Measurements from ENCODE around the gene CLEC4G.

Gene CLEC4G, protein sequence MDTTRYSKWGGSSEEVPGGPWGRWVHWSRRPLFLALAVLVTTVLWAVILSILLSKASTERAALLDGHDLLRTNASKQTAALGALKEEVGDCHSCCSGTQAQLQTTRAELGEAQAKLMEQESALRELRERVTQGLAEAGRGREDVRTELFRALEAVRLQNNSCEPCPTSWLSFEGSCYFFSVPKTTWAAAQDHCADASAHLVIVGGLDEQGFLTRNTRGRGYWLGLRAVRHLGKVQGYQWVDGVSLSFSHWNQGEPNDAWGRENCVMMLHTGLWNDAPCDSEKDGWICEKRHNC

GRCh38 chr19:7732045-7732444, at the start of gene CLEC4G:
Gene CLEC4G, minus strand, starts transcription at chr19:7732110. Its CDS starts 8 bp downstream, at chr19:7732102.
- TF ChIP-seq GATA3 (IDR thresholded peaks at IDR 0.05; ENCODE audit: low read depth, low read length): no peak
- TF ChIP-seq GATA2 (IDR thresholded peaks at IDR 0.05; ENCODE audit: low read depth, low read length): no peak

DNA sequence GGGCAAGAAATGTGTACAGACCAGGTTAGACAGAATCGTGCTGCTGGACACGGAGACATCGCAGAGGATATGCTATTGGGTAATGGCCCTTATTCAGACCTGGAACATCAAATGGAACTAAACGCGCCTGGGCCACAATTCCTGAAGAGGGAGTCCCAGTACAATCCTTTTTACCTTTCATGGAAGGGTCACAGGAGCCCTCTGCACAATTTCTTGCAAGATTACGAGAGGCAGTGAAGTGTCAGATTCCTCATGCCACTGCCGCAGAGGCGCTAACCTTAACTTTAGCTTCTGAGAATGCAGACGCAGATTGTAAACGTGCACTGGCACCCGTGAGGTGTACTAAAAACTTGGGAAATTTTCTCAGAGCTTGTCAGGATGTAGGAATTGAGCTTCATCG, 49.2 kb upstream of the CLEC4G start:
- TF ChIP-seq GATA2 (IDR thresholded peaks at IDR 0.05; ENCODE audit: low read depth, low read length): no peak
- no peak for TF ChIP-seq GATA3 (IDR thresholded peaks at IDR 0.05; ENCODE audit: low read depth, low read length)

GRCh38 chr19:7779631-7780486, 47.9 kb upstream of the CLEC4G start:
- TF ChIP-seq GATA3 (IDR thresholded peaks at IDR 0.05; ENCODE audit: low read depth, low read length) (no peak), GATA2 (IDR thresholded peaks at IDR 0.05; ENCODE audit: low read depth, low read length) (peak; percentile 38; the same call in 1 of the 2 replicates)

DNA sequence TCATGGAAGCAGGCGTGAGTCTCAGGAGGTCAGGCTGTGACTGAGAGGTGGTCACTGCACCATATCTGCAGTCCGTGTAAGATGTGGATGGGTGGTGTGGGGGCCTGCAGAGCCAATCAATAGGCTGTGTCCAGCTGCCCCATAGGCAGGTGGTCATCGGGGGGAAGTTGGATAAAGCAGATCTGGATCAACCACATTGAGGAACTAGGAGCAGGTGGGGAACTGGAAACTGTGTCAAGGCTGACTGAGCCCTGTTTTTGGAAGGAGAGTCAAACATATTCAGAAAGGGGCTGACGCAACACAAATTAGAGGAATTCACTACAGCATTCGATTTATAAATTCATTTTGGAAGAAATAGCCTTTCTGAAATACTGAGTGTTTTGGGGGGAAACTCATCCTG, 46.2 kb upstream of the CLEC4G start:
- TF ChIP-seq GATA3 (IDR thresholded peaks at IDR 0.05; ENCODE audit: low read depth, low read length): no peak
- TF ChIP-seq GATA2 (IDR thresholded peaks at IDR 0.05; ENCODE audit: low read depth, low read length): no peak

DNA sequence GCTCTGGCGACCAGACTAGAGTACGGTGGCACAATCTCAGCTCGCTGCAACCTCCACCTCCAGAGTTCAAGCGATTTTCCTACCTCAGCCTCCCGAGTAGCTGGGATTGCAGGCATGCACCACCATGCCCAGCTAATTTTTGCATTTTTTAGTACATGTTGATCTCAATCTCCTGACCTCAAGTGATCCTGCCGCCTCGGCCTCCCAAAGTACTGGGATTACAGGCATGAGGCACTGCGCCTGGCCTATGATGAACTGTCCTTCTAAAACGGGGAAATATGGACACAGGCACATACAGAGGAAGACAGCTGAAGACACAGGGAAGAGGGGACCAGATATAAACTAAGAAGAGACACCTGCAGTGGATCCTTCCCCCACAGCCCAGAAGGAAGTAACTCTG, 43.9 kb upstream of the CLEC4G start:
- TF ChIP-seq GATA2 (IDR thresholded peaks at IDR 0.05; ENCODE audit: low read depth, low read length) (no peak), GATA3 (IDR thresholded peaks at IDR 0.05; ENCODE audit: low read depth, low read length) (no peak)

GRCh38 chr19:7773841-7774240, 41.9 kb upstream of the CLEC4G start:
- no peak for TF ChIP-seq GATA3 (IDR thresholded peaks at IDR 0.05; ENCODE audit: low read depth, low read length)
- TF ChIP-seq GATA2 (IDR thresholded peaks at IDR 0.05; ENCODE audit: low read depth, low read length): no peak

DNA sequence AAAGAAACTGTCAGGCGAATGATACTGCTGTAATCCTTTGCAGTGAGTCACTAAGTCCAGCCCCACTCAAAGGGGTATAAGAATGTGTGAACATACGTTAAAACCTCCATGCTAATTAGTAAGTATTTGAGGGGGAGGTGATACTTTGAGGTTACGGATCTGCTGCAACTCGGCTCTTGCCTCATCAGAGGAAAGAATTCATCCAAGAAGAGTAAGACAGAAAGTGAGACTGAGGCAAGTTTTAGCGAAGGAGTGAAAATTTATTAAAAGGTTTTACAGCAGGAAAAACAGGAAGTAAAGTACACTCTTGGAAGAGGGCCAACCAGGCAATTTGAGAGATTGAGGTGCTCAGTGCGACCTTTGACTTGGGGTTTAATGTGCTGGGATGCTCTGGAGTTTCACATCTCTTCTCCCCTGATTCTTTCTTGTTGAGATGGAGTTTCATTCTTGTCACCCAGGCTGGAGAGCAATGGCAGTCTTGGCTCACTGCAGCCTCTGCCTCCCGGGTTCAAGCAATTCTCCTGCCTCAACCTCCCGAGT, 40.9 kb upstream of the CLEC4G start:
- TF ChIP-seq GATA3 (IDR thresholded peaks at IDR 0.05; ENCODE audit: low read depth, low read length) (no peak), GATA2 (IDR thresholded peaks at IDR 0.05; ENCODE audit: low read depth, low read length) (no peak)

DNA sequence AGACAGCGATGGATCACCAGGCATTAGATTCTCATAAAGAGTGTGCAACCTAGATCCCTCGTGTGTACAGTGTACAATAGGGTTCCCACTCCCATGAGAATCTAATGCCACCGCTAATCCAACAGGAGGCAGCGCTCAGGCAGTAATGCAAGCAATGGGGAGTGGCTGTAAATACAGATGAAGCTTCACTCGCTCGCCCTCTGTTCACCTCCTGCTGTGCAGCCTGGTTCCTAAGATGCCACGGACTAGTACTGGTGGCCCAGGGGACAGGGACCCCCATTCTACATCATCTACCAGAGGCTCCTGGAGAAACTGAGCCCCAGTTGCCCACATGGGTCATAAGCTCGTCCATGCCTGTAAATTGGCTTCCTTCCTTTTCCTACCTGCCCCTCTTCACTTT, 39.2 kb upstream of the CLEC4G start:
- TF ChIP-seq GATA2 (IDR thresholded peaks at IDR 0.05; ENCODE audit: low read depth, low read length) (no peak), GATA3 (IDR thresholded peaks at IDR 0.05; ENCODE audit: low read depth, low read length) (no peak)

- TF ChIP-seq GATA2 (IDR thresholded peaks at IDR 0.05; ENCODE audit: low read depth, low read length) (no peak), GATA3 (IDR thresholded peaks at IDR 0.05; ENCODE audit: low read depth, low read length) (no peak)
These were observed 37.3 kb upstream of the CLEC4G start for GRCh38 chr19:7769171-7769570.

DNA sequence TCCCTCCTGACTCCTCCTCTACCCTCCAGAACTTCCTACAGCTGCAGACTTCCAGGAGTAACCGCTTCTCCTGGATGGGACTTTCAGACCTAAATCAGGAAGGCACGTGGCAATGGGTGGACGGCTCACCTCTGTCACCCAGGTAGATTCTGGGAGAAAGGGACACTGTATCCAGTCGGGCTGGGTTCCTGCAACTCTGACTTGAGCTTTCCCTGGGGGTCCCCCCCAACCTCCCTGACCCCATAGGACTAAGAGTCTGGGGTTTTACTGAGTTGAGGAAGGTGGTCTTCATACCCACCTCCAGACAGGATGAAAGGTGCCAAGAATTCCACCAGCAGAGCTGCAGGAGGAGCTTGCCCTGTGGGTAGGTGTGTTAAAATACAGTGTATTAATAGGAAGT, 35.6 kb upstream of the CLEC4G start:
- TF ChIP-seq GATA2 (IDR thresholded peaks at IDR 0.05; ENCODE audit: low read depth, low read length): no peak
- TF ChIP-seq GATA3 (IDR thresholded peaks at IDR 0.05; ENCODE audit: low read depth, low read length): no peak

- no peak for TF ChIP-seq GATA3 (IDR thresholded peaks at IDR 0.05; ENCODE audit: low read depth, low read length)
- TF ChIP-seq GATA2 (IDR thresholded peaks at IDR 0.05; ENCODE audit: low read depth, low read length): no peak
These were observed 34.6 kb upstream of the CLEC4G start for GRCh38 chr19:7766535-7766934.

DNA sequence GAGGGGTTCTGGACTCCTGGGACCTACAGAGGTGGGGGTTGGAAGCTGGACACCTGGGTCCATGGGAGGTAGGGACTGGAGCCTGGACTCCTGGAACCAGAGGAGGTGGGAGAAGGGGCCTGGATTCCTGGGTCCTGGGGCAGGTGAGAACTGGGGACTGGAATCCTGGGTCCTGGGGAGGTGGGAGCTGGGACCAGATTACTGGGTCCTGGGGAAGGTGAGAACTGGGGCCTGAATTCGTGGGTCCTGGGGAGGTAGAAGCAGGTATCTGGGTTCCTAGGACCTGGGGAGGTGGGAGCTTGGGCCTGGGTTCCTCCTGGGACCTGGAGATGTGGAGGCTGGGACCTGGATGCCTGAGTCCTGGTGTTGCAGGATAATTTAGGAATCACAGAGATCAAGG, 31.8 kb upstream of the CLEC4G start:
- TF ChIP-seq GATA2 (IDR thresholded peaks at IDR 0.05; ENCODE audit: low read depth, low read length) (no peak), GATA3 (IDR thresholded peaks at IDR 0.05; ENCODE audit: low read depth, low read length) (no peak)

GRCh38 chr19:7762719-7763293, 30.9 kb upstream of the CLEC4G start, which contains the start of gene CLEC4M:
Gene CLEC4M, plus strand, starts transcription at chr19:7763243. Its CDS starts 24 bp downstream, at chr19:7763267.
- no peak for TF ChIP-seq GATA2 (IDR thresholded peaks at IDR 0.05; ENCODE audit: low read depth, low read length)
- TF ChIP-seq GATA3 (IDR thresholded peaks at IDR 0.05; ENCODE audit: low read depth, low read length): no peak

DNA sequence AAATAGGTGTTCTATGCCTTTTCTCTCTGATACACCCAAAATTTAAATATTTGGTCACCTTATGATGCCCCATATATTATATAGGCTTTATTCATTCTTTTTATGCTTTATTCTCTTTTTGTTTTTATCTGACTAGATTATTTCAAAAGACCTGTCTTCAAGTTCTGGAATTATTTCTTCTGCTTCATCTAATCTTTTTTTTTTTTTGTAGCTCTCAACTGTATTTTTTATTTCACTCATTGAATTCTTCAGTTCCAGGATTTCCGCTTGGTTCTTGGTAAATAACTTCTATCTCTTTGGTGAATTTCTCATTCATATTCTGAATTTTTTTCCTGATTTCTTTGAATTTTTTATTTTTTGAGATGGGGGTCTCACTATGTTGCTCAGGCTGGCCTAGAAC, 27.2 kb upstream of the CLEC4G start:
- TF ChIP-seq GATA3 (IDR thresholded peaks at IDR 0.05; ENCODE audit: low read depth, low read length) (no peak), GATA2 (IDR thresholded peaks at IDR 0.05; ENCODE audit: low read depth, low read length) (no peak)
